Right kidney (tissue), 1 donor: Measurements from ENCODE around the gene DNMT1.

Experiments used
- DNase-seq: peaks from one replicate; pipeline ENCODE4 v3.0.0-alpha.2; 2016

Gene DNMT1

DNA sequence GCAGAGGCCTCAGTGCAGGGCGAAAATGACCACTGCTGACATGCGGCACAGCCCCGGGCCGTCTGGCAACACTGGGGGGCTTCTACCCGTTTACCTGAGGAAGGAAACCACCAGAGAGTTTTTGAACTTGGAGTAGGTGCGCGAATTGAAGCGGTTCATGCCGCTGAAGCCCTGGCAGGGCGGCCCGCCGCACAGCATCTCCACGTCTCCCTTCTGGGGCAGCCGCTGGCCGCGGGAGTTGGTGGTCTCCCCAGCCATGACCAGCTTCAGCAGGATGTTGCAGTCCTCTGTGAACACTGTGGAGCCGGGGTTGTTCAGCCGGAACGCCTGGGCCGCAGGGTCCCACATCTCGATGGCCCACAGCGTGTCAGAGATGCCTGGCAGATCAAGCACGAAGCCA is 54.8 kb downstream of the DNMT1 start:
- DNase-seq: no peak

GRCh38 chr19:10138879-10139795 is 55.6 kb downstream of the DNMT1 start:
- no peak for DNase-seq

GRCh38 chr19:10137751-10138682 is 56.7 kb downstream of the DNMT1 start:
- no peak for DNase-seq

- no peak for DNase-seq
These were observed 57.8 kb downstream of the DNMT1 start for GRCh38 chr19:10136936-10137335.

GRCh38 chr19:10135551-10136334 is 59.0 kb downstream of the DNMT1 start:
- DNase-seq: no peak

DNA sequence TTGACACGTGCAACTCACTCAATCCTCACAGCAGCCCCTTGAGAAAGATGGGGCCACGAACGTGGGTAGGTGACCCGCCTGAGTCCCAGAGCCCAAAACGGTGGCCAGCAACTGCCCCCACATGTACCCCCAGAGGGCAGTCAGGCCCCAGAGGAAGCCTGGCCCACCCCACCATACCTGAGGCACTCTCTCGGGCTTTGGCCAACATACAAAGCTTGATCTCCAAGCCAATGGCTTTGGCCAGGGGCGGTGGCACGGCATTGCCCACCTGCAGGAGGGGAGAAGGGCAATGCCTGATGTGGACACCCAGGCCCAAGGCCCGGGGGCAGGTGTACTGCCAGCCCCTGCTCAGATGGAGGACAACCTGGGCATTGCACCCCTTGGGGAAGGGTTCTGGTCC is 60.7 kb downstream of the DNMT1 start:
- no peak for DNase-seq

- DNase-seq: no peak
These were observed 61.2 kb downstream of the DNMT1 start for GRCh38 chr19:10133596-10133995.

DNA sequence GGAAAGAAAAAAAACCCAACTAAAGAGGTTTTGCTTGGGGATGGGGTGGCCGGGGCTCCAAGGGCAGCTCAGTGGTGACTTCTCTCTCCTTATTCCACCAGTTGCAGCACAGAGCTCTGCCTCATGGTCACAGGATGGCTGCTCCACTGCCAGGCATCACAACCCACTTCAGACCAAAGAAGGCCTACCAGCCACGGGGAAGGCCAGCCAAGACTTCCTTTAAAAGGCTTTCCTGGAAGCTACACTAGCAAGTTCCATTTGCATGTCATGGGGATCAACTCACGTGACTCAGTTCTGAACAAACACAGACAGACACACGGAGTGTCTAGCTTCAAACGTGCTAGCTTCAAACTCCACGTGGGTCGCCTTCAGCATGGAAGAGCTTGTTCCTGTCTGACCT is 61.8 kb downstream of the DNMT1 start:
- no peak for DNase-seq

DNA sequence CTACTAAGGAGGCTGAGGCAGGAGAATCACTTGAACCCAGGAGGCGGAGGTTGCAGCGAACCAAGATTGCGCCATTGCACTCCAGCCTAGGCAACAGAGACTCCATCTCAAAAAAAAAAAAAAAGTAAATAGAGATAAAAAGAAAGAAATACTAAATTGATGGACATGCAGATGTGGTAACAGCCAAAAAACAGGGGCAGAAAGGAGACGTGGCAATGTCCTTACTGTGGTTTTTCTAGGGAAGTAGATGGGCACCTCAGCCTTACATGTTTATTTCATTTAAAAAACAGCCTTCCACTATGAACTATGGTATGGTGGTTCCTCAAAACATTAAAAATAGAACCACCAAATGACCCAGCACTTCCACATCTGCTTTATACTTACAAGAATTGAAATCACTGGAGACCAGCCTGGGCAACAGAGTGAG is 68.5 kb downstream of the DNMT1 start:
- no peak for DNase-seq

GRCh38 chr19:10124429-10124828 is 70.3 kb downstream of the DNMT1 start:
- DNase-seq: no peak

DNA sequence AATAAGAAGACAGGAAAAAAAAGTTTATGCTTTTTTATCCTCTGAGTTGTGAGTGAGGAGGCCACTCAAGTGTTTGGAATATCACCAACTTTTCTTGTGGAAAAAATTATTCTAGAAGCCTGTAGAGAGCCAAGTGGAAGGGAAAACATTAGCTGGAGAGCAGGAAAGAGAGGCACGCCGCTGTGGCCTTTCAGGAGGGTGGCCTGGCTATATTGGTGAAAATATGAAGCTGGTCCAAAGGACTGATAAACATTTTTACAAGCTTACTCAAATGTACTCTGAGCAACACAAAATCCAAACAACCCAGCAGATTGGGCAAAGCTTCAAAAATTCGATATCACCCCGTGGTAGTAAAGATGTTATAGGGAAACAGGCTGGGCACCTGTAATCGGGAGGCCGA is 72.7 kb downstream of the DNMT1 start:
- no peak for DNase-seq

DNA sequence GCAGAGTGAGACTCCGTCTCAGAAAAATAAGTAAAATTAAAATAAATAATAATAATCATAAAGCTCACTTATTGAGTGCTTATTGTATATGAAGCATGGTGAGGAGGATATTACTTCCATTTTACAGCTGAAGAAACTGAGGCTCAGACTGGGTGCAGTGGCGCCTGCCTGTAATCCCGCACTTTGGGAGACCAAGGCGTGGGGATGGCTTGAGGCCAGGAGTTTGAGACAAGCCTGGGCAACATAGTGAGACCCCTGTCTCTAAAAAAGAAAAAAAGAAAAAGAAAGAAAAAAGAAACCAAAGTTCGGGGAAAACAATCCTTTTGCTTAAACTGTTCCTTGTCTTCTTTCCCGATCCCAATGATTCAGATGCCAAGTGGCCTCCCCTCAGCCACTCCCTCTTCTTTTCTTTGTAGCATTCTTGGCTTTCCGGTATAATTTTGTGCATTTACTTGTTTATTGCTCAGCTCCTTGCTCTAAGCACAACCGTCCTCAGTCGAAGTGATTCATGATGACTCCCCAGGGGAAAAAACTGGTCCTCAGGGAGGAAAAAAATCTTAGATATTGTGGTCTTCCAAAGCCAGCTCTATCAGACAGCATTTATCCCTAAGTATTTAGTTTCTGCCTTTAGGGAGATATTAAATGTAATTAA is 74.1 kb downstream of the DNMT1 start:
- no peak for DNase-seq

DNA sequence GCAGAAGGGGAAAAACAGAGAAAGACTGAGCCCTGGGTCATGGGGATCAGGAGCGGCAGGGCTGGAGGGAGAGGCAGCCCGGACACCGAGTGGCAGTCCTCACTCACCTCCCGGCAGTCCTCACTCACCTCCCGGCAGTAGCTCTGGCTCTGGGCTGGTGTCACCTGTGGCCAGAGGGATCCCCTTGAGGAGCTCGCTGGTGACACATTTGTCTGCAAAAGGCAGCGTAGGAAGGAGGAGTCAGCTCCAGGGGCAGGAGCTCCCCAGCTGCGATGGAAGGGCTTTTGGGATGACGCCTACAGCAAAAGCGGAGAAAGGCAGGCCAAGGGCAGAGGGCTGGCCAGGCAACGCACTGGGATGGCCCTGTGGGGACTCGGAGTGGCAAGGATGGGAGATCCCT is 75.8 kb downstream of the DNMT1 start:
- no peak for DNase-seq

DNA sequence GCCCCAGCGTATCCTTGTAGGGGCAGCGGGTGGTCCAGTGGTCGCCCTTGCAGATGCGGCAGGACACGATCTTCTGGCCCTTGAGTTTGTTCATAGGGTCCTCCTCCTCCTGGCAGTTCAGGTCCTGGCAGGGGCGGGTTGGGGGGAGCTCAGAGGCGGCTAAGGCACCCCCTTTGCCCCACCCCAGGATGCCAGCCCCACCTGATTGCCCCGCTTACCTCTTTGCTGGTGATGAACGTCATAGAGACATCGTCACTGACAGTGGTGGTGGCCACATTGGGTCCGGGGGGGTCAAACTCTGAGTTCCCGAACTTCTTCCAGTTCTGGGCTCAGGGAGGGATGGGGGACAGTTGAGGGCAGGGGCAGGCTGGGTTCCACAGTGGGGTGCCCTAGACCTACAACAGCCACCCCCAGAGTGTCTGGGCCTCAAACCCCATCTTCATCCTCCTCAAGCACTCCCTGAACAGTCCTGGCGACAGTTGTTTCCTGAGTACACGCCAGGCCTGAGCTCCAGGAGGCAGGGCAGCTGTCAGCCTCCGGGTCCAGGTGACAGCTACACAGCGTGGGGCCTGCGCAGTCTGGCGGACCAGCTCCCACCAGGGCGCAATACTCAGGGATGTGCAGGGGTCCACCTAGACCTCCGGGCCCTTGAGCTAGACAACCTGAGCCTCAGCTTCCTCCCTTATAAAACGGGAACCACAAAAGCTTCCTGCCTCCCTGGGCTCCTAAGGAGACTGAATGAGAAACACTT is 77.7 kb downstream of the DNMT1 start:
- DNase-seq: no peak

DNA sequence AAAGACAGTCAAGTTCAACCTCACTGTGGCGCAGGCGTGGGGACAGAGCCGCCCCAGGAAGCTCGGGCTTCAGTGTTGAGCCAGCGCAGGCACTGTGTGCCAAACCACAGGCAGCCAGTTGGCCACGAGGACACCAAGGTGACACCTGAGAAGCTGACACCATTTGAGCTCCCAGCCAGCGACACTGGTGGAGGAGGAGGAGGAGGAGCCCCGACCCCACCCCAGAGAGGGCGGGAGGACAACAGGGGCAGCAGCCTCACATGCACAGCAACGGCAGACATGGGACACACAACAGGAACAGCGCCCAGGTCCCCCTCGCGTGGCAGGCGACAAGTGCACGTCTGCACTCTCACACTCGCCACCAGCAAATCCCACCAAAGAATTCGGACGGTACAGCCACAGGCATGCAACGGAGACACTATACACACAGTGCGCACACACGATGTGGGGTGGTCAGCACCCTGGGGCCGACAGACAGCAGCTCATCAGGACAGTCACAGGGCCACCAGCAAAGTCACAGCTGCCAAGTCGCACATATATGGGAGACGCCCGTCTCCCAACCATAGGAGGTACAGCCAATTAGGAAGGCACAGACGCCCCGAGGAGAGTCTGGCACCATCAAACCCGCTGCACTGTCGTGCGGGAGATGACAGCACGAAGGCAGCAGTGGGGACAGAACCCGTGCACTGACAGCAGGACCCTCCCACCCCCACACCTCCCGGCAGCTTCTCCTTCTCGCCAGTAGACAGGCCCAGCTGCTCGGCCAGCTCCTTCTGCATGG is 78.5 kb downstream of the DNMT1 start:
- DNase-seq: no peak

DNA sequence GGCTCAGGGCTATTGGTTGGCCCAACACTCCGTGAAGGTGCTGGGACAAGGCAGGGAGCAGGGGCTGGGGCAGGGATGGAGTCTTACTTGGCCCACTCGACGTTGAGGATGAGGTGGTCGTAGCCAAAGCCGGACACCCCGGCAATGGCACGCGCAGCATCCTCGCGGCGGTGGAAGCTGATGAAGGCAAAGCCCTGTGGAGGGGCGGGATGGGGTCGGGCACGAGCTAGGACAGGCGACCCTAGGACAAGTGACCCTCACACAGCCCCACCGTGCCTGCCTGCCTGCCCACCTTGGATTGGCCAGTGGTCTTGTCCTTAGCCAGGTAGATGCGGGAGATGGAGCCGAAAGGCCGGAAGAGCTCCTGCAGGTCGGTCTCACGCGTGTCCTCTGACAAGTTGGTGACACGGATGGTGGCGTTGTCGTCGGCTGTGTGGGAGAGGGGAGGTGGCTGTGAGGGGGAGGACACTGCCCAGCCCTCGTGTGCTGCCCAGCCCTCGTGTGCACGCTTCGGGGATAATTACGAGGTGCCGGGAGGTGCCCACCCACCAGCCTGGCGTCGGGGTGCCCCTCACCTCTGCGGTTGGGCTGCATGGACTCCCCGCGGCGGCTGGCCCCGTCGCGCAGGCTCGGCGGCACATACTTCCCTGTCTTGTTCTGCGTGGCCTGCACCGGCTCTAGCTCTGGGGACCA is 79.2 kb downstream of the DNMT1 start:
- DNase-seq: no peak

DNA sequence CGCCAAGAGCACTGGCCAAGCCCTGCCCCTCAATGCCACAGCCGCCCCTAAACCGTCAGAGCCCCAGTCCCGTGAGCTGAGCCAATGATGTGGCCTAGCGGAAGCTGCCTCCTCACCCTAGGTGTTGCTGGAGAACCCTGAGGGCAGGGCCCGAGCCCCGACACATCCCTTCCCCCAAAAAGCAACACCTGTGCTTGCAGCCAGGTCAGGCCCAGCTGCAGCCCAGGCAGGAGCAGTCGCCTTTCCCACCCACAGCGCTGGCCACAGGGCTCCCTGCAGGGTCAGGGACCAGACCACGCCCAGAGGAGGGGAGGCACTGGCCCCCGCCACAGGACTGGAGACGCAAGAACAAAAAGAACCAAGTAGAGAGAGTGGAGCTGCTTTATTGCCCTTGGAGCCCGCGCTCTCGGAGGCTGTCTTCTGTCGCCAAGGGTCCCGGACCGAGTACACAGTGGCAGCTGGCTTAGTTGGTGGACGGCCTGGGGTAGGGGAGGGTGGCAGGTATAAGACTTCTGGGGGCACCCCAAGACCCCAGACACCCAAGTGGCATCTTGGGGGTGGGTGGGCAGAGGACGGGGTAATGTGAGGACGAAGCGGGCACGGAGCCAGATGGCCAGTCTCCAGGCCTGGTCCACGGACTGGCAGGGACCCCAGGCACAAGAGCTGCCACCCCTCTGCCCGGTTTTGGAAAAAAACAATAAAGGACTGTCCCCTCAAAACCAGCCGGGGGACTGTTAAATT is 79.9 kb downstream of the DNMT1 start:
- DNase-seq: no peak

- no peak for DNase-seq
These were observed 80.6 kb downstream of the DNMT1 start for GRCh38 chr19:10113964-10114650.
